NCI-H2171 treated with DMSO at 0.1 percent for 48 hours (cell line): Measurements from ENCODE around the gene EBF4.

ENCODE experiments used
- DNase-seq: peaks from one replicate; lab custom pipeline; 2025; lab: John Stamatoyannopoulos, UW

EBF4 gene

GRCh38 chr20:2700913-2701620 is 8.5 kb downstream of the EBF4 start:
- DNase-seq, result no peak

- DNase-seq, result no peak
Measured at GRCh38 chr20:2701671-2702081, 9.1 kb downstream of the EBF4 start.

- DNase-seq, result no peak
Measured at GRCh38 chr20:2703716-2704475, 11.3 kb downstream of the EBF4 start.

- no peak for DNase-seq
Measured at GRCh38 chr20:2705931-2706645, 13.5 kb downstream of the EBF4 start.

- DNase-seq, result no peak
Measured at GRCh38 chr20:2706688-2707352, 14.2 kb downstream of the EBF4 start.

GRCh38 chr20:2707353-2708072 is 14.9 kb downstream of the EBF4 start:
- DNase-seq, result no peak

GRCh38 chr20:2708073-2708415 is 15.5 kb downstream of the EBF4 start:
- DNase-seq, result peak; percentile 14

- DNase-seq, result no peak
Measured at GRCh38 chr20:2708665-2709064, 16.1 kb downstream of the EBF4 start.

GRCh38 chr20:2709205-2709981 is 16.8 kb downstream of the EBF4 start:
- DNase-seq, result no peak

GRCh38 chr20:2713285-2713684 is 20.7 kb downstream of the EBF4 start:
- no peak for DNase-seq

- DNase-seq, result no peak
Measured at GRCh38 chr20:2729251-2729713, 36.7 kb downstream of the EBF4 start.

GRCh38 chr20:2729791-2730190 is 37.2 kb downstream of the EBF4 start:
- no peak for DNase-seq

- DNase-seq, result no peak
Measured at GRCh38 chr20:2734899-2735298, 42.3 kb downstream of the EBF4 start.

GRCh38 chr20:2736441-2736840 is 43.9 kb downstream of the EBF4 start:
- DNase-seq, result no peak

- DNase-seq, result no peak
Measured at GRCh38 chr20:2738331-2739041, 45.9 kb downstream of the EBF4 start.

GRCh38 chr20:2739042-2739398 is 46.4 kb downstream of the EBF4 start:
- DNase-seq, result no peak

- DNase-seq, result no peak
Measured at GRCh38 chr20:2740702-2741101, 48.1 kb downstream of the EBF4 start.

- no peak for DNase-seq
Measured at GRCh38 chr20:2741463-2741862, 48.9 kb downstream of the EBF4 start.

GRCh38 chr20:2741881-2742280 is 49.3 kb downstream of the EBF4 start:
- no peak for DNase-seq

- no peak for DNase-seq
Measured at GRCh38 chr20:2742431-2742830, 49.9 kb downstream of the EBF4 start.
